Activated CD4-positive, alpha-beta T cell treated with anti-CD3 and anti-CD28 coated beads, Interleukin-2, amount 10 ng/mL, durations not matched to agents 24 days and 14 days (primary cell): Measurements from ENCODE around the gene SENP8. TPM values are rescaled to one million over a fixed set of nuclear protein-coding genes. Genes with fewer than 3 reads are reported as not detected.

ENCODE experiments used
- DNase-seq: peaks from one replicate; pipeline ENCODE4 v3.0.0; 2022
- H3K27ac Mint-ChIP-seq: one replicate; pipeline ENCODE4 v1.8.0; 2022; ENCODE audit warnings: mild to moderate bottlenecking, mixed read lengths
- H3K27me3 Mint-ChIP-seq: one replicate; pipeline ENCODE4 v1.8.0; 2022; ENCODE audit warnings: mixed read lengths
- H3K36me3 Mint-ChIP-seq: one replicate; pipeline ENCODE4 v1.8.0; 2022; ENCODE audit warnings: low read depth, mild to moderate bottlenecking, mixed read lengths
- H3K4me1 Mint-ChIP-seq: one replicate; pipeline ENCODE4 v1.8.0; 2021; ENCODE audit warnings: mixed read lengths
- H3K4me3 Mint-ChIP-seq: one replicate; pipeline ENCODE4 v1.8.0; 2022; ENCODE audit warnings: mild to moderate bottlenecking, moderate library complexity, mixed read lengths
- H3K9me3 Mint-ChIP-seq: one replicate; pipeline ENCODE4 v1.8.0; 2021; ENCODE audit warnings: mixed read lengths
- intact Hi-C: fragments of 100-400 bp; cut with micrococcal nuclease; formaldehyde crosslinking; loops from one replicate; pipeline ENCODE4 v1.15.1; 2023
- total RNA-seq: library from RNA; stranded (reverse); gene quantifications from 2 replicates; pipeline ENCODE4 v1.2.3, GENCODE V29; 2022

Gene SENP8
- total RNA-seq, 1 donor from 2014 or later, result 1.5 TPM

GRCh38 chr15:72182244-72182643, 64.0 kb downstream of the SENP8 start:
- intact Hi-C loops, result no loop called here
- Mint-ChIP-seq H3K27me3 (peaks cover 35% of the 10 kb centered on the region), H3K9me3 (no peaks in the 10 kb centered on the region), H3K4me1 (no peaks in the 10 kb centered on the region), H3K4me3 (no peak overlapping the region), H3K36me3 (no peaks in the 10 kb centered on the region), H3K27ac (no peak overlapping the region)
- DNase-seq, result no peak

GRCh38 chr15:72182673-72183072, 64.5 kb downstream of the SENP8 start:
- Mint-ChIP-seq H3K27ac (no peak overlapping the region), H3K36me3 (no peaks in the 10 kb centered on the region), H3K27me3 (peaks cover 35% of the 10 kb centered on the region), H3K4me1 (no peaks in the 10 kb centered on the region), H3K9me3 (no peaks in the 10 kb centered on the region), H3K4me3 (no peak overlapping the region)
- intact Hi-C loops, result no loop called here
- DNase-seq, result no peak

- Mint-ChIP-seq H3K27ac (no peak overlapping the region), H3K27me3 (peaks cover 39% of the 10 kb centered on the region), H3K36me3 (no peaks in the 10 kb centered on the region), H3K9me3 (no peaks in the 10 kb centered on the region), H3K4me3 (no peak overlapping the region), H3K4me1 (no peaks in the 10 kb centered on the region)
- intact Hi-C loops, result no loop called here
- no peak for DNase-seq
Measured at GRCh38 chr15:72183781-72184164, 65.6 kb downstream of the SENP8 start.

- no peak for DNase-seq
- H3K4me1 Mint-ChIP-seq, result no peaks in the 10 kb centered on the region
- H3K9me3 Mint-ChIP-seq, result no peaks in the 10 kb centered on the region
- no peak overlapping the region for H3K27ac Mint-ChIP-seq
- intact Hi-C loops, result no loop called here
- H3K4me3 Mint-ChIP-seq, result no peak overlapping the region
- peaks cover 42% of the 10 kb centered on the region for H3K27me3 Mint-ChIP-seq
- H3K36me3 Mint-ChIP-seq, result no peaks in the 10 kb centered on the region
Measured at GRCh38 chr15:72184165-72184811, 66.1 kb downstream of the SENP8 start.

GRCh38 chr15:72189250-72189902, 71.2 kb downstream of the SENP8 start:
- no peak overlapping the region for H3K4me3 Mint-ChIP-seq
- no peak overlapping the region for H3K27ac Mint-ChIP-seq
- intact Hi-C loops, result no loop called here
- peaks cover 43% of the 10 kb centered on the region for H3K27me3 Mint-ChIP-seq
- no peaks in the 10 kb centered on the region for H3K9me3 Mint-ChIP-seq
- DNase-seq, result no peak
- H3K4me1 Mint-ChIP-seq, result no peaks in the 10 kb centered on the region
- no peaks in the 10 kb centered on the region for H3K36me3 Mint-ChIP-seq

GRCh38 chr15:72192416-72192815, 74.2 kb downstream of the SENP8 start:
- intact Hi-C loops, result no loop called here
- Mint-ChIP-seq H3K36me3 (peaks cover 2% of the 10 kb centered on the region), H3K27me3 (peaks cover 35% of the 10 kb centered on the region), H3K4me1 (no peaks in the 10 kb centered on the region), H3K4me3 (no peak overlapping the region), H3K27ac (no peak overlapping the region), H3K9me3 (no peaks in the 10 kb centered on the region)
- no peak for DNase-seq

Other genes starting within 250 kb of the SENP8 start
- 19.4 and 21.3 TPM in 2 replicates for gene MYO9A, start 253 bp upstream of the SENP8 start, total RNA-seq
- 0.21 TPM in 1 of 2 replicates, not detected in the other for gene GRAMD2A, start 79.4 kb downstream of the SENP8 start, total RNA-seq
- gene PKM, start 112.8 kb downstream of the SENP8 start, total RNA-seq, result 2,437 and 2,525 TPM in 2 replicates
- gene PARP6, start 154.2 kb downstream of the SENP8 start, total RNA-seq, result 69.7 and 78.6 TPM in 2 replicates
- 0.19 and 0.21 TPM in 2 replicates for gene CELF6, start 201.8 kb downstream of the SENP8 start, total RNA-seq